GM18867 (cell line): ENCODE data around the gene GPATCH8.
"Not testable (repeated sequence)": the region's sequence is repeated elsewhere in the genome, so short reads cannot be mapped to it uniquely, and the experiment has no call there.

Experiments
- ATAC-seq: cut with Tn5 transposase; IDR thresholded peaks from one replicate; pipeline ENCODE4 v1.9.1; 2021; ENCODE audit warnings: mild to moderate bottlenecking, moderate library complexity; ENCODE audit not compliant: unreplicated experiment

GPATCH8 gene

DNA sequence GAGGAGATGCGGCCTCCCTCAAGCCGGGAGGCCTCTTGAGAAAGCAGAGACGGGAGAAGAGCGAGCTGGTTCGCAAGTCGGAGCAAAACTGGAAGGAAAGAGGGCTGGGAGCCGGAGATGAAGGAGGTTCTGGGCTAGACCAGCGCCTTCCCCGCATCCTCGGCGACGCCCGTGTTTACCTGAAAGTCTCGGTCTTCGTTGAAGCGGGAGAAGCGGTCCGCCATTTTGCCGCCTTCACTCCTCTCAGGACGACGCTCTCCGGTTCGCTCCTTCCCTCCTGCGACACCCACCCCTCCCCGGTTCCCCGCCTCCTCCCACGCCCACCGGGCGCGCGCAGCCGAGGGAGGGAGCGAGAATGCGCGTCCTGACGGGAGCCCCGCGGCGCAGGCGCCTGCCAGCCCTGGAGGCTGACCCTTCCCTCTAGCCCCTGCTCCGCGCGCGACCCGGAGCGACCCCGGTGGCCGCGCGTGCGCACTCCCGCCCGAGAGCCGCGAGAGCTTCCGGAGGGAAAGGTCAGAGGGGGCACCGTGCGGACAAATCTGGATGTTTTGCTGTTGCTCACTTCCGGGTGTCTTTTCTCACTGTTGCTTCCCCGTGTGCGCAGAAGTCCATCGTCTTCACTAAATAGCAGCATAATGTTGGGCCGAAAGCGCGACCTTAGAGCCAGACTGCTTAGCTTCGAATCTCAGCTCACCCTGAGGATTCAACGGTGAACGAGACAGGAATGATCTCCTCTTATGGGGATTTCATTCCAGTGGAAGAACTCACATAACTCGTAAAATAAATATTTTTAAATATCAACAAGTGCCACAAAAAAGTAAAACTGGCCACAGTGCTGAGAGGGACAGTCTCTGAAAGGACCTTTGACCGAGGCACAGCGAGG lies at the start of gene GPATCH8:
Gene GPATCH8, minus strand, starts transcription at position 260 of the 883 bp plus-strand sequence. Its CDS starts 36 bp downstream, at position 224.
- peak; percentile 84 for ATAC-seq

DNA sequence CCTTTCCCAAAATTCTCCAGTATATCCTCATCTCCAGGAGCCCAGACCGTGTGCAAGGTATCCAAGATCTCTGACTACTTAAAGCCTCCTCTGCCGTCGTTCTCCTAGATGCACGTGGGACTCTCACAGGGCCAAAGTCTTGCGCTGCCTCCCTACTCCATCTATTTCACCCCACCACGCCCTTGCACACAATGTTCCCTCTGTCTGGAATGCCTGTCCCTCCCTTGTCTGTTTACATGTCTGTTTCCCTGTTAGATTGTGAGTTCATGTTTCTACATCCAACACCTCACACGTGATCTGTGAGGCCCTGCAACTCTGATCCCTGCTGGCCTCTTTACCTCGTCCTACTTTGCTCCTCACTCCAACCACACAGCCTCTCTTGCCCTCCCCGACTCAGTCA lies 49.2 kb upstream of the GPATCH8 start:
- no peak for ATAC-seq

DNA sequence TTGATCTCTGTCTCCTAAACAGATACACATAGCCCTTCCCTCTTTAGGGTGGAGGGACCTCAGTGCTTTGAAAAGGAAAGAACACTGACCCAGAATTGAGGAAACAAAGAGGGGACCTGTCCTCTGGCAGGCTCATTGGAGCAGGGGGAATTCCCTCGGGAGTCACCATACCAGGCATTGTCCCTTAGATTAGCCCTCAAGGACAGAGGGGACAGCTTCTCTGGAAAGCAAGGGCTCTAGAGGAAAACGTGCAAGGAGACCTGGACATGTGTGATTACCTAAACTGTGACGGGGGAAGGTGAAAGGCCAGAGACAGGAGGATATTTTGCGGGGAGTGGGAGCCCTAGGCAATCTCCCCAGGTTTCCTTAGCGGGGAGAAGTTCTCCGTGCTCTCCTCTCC lies 46.5 kb upstream of the GPATCH8 start:
- no peak for ATAC-seq

DNA sequence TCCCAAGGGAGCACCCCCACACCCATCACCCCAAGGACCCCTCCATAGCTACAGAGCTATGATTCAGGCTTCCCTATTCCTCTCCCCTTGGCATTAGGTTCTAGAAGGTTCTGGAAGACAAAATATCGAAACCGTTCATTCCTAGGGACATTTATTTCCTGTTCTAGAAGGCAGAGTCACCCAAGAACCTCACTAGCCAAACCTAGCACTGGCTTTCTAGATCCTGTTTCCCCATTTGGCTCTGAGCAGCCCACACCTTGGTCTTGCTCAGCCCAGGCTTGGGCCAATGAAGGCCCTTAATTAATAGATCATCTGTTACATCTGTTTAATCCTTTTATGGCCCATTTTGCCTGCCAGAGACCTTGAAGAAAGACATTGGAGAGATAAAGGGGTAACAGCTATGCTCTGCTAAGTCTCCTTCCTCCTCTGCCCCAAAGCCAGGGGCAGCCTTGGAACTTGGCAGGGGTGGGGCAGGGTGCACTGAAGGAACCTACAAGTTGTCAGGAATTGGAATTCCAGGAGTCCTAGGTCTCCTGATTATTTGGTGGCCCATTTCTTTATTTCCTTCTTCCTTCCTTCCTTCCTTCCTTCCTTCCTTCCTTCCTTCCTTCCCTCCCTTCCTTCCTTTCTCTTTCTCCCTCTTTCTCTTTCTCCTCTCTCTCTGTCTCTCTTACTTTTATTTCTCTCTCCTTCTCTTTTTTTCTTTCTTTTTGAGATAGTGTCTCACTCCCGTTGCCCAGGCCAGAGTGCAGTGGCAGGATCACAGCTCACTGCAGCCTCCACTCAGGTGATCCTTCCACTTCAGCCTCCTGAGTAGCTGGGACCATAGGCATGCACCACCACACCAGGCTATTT lies 45.4 kb upstream of the GPATCH8 start:
- ATAC-seq: no peak

DNA sequence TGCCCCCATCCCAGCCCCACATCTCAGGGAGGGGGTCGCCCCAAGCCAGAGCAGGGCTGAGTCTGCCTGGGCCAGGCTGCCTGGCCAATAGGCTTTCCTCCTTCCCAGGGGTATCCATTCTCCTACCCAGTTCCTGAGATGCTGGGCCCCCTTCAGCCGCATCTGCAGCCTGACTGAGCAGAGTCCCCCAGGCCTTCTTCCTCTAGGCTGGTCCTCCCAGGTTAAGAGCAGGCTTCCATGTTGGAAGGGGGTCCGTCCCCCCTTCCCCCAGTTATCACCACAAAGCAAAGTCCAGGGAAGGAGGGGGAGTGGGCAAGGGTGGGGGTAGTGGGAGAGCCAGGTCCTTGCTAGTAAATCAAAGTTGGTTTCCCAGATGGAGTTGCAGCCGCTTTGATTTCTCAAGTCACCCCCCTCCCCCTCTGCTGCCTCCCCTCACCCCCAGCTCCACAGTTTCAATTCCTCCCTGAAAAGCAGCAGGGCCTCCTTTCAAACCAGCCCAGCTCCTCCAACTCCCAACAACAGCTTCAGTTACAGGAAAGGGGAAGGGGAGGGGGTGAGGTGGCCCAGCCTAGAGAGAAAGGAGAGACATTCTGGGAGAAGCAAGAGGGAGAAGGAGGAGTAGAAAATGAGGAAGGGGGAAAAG lies 44.5 kb upstream of the GPATCH8 start:
- ATAC-seq: no peak

DNA sequence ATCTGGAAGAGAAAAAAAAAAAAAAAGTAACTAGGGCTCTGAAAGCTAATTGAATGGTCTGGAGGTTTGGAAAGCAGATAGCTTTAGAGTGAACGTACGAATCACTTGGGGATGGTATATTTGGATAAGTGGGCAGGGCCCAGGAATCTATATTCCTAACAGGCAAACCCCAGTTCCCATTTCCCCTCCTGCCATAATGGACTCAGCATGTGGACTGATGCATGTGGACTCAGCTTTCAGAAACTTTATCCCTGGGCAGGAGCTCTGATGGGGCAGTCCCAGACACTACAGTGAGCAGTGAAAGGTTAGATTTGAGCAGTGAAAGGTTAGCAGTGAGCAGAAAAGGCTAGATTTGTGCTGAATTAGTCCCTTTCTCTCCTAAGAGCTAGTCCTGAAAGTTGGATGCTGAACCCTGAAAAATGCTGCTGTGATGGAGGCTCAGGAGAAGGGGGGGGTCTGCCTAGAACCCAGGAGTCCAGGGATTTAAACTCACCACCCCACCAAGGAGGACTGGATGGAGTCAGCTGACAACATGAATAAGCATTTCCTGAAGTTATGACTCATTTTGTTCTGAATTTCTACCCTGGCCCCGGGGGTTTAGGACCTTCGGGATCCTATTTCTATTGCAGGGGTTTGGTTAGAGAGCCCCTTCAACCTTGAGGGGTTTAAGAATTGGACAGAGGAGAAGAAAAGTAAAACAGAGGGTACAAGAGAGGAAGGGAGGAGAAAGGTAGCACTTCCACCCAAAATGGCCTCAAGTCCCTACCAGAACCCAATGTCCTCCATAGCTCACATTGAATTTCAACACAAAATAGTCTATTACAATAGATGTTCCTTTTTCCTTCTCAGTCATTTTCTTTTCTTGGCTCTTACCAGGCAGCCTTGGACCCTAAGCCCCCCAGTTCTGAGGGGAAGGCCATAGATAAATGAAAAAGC lies 43.7 kb upstream of the GPATCH8 start:
- no peak for ATAC-seq

DNA sequence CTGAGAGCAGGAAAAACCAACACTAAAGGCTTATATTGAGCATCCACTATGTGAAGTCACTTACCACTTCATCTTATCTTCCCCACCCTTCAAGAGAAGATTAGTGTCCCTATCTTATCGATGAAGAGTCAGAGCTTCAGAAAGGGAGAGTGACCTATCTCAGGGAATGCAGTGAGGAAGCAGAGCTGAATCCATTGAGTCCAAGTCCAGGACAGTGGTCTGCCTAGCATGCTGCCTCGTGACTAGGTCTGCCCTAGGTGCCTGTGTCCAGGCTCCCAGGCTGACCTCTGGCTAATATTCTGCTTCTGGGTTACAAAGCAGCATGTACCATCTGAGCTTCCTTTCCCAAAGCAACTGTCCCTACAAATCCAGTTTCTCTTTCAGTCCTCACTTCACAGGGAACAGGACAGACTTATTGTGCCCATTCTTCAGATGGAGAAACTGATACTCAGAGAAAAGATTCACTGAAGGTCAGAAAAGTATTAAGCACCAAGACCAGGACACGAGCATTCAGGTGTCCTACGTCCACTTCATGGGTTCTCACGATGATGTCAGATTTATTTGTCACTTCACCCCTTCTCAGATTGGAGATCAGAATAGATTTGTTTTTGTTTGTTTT lies 40.8 kb upstream of the GPATCH8 start:
- no peak for ATAC-seq

DNA sequence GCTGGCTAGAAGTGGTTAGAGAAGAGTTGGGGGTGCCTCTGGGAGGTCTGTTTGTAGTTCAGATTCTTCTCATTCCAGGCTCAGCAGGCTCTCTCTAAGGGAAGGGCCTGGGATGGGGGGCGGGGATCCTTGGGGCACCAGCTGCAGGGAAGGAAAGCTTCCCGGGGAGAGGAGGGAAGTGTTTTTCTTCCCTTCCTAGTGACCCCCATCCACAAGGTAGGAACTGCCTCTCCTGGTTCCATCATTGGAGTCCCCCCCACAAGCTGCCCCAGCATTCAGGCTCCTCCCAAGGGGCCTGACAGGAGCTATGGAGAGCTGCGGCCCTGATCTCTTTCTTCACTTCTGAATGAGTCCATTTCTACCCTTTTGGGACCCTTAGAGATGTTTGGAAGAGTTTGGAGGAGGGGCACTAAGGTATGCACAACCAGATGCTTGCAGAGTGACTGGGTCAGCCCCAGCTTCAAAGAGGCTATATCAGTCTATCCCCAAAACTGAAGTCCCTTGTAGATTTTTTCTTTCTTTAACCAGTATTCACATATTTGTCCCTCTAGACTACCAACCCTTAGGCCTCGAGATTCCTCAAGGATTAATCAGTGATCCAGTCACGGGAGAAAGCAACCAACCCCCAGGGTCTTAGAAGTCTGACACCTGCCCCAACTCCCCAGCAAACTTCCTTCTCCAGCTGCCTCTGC lies 40.2 kb upstream of the GPATCH8 start:
- no peak for ATAC-seq

DNA sequence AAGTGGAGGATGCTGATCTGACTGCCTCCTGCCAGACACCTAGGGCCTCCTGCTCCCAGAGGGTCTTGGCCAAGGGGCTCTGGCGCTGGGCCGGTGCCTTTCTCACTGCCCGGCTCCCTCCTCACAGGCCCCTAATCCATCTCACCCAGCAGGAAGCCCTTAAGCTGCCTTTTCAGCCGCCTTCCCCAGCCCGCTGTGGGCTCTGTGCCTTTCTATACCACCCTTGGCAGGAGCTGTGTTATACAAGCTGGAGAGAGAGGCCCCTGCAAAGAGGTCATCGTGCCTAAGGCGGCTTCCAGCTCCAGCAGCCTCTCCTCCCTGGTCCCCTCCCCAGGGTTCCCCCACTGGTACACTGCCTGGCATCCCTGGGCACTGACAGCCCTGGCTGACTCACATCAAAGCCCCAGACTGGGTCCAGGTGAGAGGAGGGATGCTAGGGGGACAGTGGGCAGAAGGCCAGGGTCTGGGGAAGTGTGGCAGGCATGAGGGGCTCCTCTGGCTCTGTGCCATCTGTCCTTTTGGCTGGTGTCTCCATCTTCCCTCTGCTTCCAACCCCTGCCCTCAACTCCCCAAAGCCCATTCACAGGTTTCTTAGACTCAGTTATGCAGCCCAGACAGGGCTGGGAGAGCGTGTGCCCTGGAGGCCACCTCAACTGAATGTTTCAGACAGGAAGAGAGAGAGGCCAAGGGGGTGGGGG lies 38.8 kb upstream of the GPATCH8 start:
- ATAC-seq: no peak

DNA sequence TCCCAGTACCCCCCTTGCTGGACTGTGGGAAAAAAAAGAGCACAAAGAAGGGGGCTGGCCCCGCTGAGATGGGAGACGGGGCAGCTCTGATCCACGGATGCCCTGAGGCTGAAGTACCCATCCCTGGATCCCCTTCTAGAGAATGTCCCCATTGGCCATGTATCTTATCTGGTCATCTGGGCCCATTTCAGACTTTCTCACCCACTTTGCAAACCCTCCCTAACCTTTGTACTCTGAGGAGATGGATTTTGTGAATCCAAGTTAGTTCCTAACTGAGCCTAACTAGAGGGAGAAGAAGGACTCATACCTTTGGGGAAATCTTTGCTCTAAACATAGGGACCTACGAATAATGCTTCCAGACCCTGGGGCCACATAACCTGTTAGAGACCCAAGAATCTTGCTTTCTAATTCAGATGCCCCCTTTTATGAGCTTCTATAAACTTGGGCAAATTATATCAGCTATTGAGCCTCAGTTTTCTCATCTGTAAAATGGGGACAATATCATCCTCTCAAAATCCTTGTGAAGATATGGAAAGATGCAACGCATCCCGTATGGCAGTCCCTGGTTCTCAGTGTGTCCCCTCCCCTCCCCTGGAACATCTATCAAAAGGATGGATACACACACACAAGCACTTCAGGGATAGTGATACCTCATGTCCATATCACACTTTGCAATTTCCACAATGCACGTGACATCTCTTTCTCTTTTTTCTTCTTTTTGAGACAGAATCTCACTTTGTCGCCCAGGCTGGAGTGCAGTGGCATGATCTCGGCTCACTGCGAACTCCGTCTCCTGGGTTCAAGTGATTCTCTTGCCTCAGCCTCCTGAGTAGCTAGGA lies 37.3 kb upstream of the GPATCH8 start:
- ATAC-seq: no peak

DNA sequence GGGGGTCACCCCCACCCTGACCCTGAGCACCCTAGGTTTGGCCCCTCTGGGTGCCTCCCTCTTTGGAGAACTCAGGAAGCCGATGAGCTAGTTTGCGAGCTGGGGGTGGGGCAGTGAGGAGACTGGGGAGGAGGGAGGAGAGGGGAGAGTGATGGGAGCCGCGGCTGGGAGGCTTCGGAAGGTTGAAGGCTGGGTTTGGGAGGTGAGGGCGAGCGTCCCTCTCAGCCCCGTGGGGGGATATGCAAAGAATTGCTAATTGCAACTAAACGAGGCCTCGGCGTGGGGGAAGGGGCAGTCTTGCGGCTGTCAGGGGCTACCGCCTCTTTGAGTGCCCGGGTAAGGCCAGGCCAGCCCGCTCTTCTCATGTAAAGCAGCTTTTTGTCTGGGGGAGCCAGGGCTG lies 36.5 kb upstream of the GPATCH8 start:
- ATAC-seq: no peak

DNA sequence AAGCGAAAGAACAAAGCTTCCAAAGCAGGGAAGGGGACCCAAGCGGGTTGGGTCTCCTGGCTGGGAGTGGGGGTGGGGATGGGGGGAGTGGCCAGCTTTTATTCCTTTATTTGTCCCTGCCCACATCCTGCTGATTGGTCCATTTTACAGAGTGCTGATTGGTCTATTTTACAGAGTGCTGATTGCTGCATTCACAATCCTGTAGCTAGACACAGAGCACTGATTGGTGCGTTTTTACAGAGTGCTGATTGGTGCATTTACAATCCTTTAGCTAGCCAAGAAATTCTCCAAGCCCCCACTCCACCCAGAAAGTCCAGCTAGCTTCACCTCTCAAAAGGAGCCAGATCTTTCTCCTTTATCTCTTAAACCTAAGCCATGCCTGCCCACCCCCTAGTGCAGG lies 34.7 kb upstream of the GPATCH8 start:
- ATAC-seq: not testable (repeated sequence)

DNA sequence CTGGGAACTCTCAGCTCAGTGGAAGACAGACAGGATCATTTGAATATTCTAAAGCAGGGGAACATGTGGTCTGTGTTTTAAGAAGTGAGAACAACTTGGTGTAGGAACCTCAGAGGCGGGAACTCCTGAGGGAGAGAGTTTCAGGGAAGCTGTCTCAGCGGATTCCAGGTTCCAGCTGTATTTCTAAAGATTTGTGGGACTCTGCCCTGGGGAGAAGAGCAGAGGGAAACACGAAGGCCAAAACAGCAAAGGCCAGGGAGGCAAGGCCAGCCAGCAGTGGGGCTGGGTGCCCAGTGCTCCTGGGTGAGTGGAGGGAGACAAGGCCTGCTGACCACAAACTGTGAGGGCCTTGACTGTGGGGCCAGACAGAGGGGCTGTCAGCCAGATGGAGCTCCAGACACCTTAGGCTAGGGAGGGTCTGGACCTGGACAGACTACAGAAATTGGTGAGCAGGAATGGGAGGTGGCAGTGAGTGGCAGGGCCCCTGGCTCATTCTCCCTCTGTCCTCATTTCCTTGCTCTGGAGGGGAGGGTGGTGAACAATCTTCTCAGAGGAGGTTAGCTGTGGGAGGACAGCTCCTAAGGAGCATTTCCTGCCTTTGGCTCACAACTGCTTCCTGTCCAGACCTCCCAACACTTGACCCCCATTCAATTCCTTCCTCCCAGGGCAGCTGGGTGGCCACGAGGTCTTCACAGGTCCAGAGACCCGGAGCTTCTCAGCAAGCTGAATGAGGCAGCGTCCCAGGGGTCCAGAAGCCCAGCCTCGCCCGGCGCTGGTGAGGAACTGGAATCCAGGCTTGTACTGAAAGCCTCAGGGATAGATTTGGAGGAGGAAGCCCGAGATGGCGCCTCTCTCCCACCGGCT lies 33.1 kb upstream of the GPATCH8 start:
- no peak for ATAC-seq

DNA sequence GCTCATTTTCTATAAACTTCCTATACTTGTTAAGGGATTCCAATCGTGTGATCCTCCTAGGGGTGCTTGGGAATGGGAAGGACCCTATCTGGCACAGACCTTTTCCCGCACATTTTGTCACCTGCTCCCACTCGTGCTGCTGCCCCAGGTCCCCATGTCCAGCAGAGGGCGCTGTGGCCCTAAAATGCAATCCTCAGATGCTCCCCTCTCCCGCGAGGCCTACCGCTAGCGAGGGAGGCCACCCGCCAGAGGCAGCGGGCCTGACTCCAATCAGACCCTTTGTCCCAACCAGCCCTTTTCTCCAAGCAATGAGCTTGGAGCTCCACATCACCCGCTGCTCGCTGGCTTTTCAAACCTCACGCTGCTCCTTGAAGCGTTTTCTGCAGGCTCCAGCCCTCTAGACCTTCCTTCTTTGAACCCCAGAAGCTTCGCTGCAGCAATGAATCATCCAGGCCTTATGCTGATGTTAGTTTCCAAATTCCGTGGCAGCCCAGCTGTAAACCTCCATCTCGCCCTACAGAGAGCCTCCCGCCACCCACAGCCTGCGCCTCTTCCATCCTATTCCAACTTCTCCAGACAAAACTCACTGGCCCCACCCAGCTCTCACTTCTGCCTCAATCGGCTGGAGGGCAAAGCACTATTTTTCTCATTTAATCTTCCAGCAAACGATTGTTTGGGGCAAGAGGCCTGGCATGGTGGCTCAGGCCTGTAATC lies 30.5 kb upstream of the GPATCH8 start:
- ATAC-seq: no peak

DNA sequence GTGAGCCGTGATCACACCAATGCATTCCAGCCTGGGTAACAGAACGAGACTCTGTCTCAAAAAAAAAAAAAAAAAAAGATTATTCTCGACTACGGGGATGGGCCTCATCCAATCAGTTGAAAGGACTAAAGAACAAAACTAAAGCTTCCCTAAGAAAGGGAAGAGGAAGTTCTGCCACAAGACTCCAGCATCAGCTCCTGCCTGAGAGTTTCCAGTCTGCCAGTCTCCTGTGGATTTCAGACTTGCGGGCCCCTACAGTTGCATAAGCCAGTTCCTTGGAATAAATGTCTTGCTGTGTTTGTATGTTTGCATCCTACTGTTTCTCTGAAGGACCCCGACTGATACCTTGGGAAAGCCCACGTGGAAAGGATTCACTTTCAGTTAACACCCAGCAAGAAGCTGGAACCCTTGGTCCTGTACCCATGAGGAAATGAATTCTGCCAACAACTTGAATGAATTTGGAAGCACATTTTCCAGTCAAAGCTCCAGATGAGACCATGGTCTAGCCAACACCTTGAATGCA lies 27.8 kb upstream of the GPATCH8 start:
- ATAC-seq: no peak

DNA sequence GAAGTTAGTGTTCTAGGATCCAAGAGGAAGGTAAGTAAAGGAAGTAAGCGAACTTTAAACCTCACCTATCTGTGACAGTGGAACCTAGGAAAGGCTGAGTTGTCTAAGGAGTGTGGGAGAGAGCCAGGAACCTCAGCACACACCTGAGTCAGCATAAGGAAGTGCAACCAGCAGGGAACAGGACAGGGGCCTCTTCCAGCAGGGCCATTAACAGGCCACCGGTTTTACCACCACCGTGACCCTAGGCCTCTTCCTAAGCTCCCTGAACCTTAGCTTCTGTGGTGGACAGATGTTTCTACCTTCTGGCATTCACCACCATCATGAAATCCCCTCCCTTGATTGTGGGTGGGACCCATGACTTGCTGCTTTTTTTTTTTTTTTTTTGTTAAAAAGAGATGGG lies 26.7 kb upstream of the GPATCH8 start:
- ATAC-seq: no peak
